ENCODE results near the gene NTSR1. TPM values are rescaled to one million over a fixed set of nuclear protein-coding genes. Genes with fewer than 3 reads are reported as not detected.
A peak's percentile ranks its signal among the peaks of the same experiment; 100 is the strongest.

NTSR1 gene
- total RNA-seq, 1 donor from 2014 or later = 0.24 TPM

DNA sequence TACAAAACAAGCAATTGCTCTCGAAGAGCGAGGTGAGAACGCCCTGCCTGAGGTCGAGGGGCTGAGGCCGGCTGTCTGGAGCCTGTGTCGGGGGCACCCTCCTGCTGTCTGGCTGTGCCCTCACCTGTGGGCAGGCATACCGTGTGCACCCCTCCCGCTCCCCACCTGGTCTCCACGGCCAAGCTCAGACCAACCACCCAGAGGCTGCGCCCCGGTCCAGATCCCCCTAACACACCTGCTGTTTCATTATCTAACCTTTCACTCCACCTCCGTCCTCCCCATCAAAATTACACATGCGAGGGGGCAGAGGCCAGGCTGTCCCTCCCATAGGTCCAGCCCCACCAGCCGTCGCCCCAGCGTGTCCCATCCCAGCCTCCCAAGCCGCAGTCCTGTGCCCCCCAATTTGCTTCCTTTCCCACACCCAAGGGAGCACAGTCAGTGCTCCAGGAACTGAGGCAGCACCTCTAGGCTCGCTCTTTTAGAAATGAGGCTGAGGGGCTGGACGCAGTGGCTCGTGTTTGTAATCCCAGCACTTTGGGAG lies 35.2 kb downstream of the NTSR1 start:
- no peak overlapping the region for H3K4me3 Mint-ChIP-seq
- no peaks in the 10 kb centered on the region for H3K9me3 Mint-ChIP-seq
- TF ChIP-seq, protein P1, sequence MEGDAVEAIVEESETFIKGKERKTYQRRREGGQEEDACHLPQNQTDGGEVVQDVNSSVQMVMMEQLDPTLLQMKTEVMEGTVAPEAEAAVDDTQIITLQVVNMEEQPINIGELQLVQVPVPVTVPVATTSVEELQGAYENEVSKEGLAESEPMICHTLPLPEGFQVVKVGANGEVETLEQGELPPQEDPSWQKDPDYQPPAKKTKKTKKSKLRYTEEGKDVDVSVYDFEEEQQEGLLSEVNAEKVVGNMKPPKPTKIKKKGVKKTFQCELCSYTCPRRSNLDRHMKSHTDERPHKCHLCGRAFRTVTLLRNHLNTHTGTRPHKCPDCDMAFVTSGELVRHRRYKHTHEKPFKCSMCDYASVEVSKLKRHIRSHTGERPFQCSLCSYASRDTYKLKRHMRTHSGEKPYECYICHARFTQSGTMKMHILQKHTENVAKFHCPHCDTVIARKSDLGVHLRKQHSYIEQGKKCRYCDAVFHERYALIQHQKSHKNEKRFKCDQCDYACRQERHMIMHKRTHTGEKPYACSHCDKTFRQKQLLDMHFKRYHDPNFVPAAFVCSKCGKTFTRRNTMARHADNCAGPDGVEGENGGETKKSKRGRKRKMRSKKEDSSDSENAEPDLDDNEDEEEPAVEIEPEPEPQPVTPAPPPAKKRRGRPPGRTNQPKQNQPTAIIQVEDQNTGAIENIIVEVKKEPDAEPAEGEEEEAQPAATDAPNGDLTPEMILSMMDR (conservative IDR thresholded peaks at IDR 0.05) = no peak
- no peak for DNase-seq (ENCODE audit: extremely low spot score, unreplicated experiment)
- no peaks in the 10 kb centered on the region for H3K36me3 Mint-ChIP-seq
- H3K27ac Mint-ChIP-seq = no peak overlapping the region
- peaks cover 19% of the 10 kb centered on the region for H3K27me3 Mint-ChIP-seq
- H3K4me1 Mint-ChIP-seq (ENCODE audit: unreplicated experiment) = peaks cover 5% of the 10 kb centered on the region

DNA sequence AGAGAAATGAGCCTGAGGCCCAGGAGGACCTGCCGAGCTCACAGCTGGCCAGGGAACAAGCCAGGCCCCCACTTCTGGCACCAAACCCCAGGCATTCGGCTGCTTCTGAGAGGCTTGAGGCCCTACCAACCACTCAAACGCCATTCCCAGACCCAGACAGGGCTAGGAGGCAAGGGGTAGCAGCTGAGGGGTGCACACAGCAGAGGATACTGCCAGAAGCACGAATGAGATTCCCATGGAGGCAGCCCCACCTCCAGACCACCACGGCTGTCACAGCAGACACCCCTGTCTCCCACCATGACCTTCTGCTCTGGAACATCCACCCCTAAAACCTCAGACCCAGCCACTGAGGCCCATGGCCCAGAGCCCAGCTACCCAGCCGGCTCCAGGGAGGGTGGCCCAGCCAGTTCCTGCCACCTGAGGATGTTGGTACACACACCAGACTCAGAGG lies 36.1 kb downstream of the NTSR1 start:
- Mint-ChIP-seq H3K4me1 (ENCODE audit: unreplicated experiment) (peaks cover 5% of the 10 kb centered on the region), H3K4me3 (no peak overlapping the region), H3K27ac (no peak overlapping the region), H3K27me3 (peaks cover 21% of the 10 kb centered on the region), H3K36me3 (no peaks in the 10 kb centered on the region), H3K9me3 (no peaks in the 10 kb centered on the region)
- TF ChIP-seq, protein P1 (conservative IDR thresholded peaks at IDR 0.05) = no peak
- no peak for DNase-seq (ENCODE audit: extremely low spot score, unreplicated experiment)

DNA sequence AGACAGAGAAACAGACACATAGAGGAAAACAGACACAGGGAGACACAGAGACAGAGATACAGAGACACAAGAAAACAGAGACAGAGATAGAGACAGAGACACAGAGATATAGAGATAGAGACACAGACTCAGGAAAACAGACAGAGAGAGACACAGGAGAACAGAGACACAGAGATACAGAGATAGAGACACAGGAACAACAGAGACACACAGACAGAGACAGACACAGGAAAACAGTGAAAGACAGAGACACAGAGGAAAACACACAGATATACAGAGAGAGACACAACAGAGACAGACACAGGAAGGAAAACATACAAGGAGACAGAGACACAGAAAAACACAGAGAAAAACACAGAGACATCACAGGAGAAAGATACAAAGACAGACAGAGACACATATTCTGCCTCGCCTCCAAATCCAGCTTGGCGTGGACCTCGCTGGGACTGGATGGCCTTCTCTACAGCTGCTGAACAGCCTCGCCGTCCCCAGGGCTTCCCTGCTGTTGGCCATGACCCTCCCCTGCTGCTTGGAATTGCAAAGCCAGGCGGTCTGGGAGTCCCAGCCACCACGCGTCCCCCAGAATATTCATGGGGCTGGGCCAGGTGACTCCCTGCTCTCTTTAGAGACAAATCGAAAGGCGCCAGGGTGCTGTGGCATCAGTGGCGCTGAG lies 36.8 kb downstream of the NTSR1 start:
- H3K4me1 Mint-ChIP-seq (ENCODE audit: unreplicated experiment) = no peaks in the 10 kb centered on the region
- no peak overlapping the region for H3K4me3 Mint-ChIP-seq
- no peaks in the 10 kb centered on the region for H3K36me3 Mint-ChIP-seq
- no peaks in the 10 kb centered on the region for H3K9me3 Mint-ChIP-seq
- peaks cover 16% of the 10 kb centered on the region for H3K27me3 Mint-ChIP-seq
- TF ChIP-seq, protein P1 (conservative IDR thresholded peaks at IDR 0.05) = no peak
- DNase-seq (ENCODE audit: extremely low spot score, unreplicated experiment) = no peak
- peak overlapping the region; percentile 15 for H3K27ac Mint-ChIP-seq

DNA sequence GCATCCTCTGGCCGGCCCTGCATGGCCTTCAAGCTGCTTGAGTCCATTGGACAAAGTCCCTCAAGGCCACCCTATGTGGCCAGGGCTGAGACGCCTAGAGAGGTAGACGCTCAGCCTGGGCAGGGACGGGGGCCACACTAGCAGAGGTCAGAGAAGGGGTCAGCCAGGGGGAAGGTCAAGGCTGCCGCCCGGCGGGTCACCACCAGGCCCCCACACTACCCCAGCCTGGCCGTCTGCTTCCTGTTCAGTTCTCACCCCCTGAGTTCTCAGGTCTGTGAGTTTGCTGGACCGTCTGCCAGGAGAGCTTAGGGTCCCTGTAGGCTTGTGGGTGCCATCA lies 37.3 kb downstream of the NTSR1 start:
- no peak for DNase-seq (ENCODE audit: extremely low spot score, unreplicated experiment)
- Mint-ChIP-seq H3K27me3 (peaks cover 16% of the 10 kb centered on the region), H3K36me3 (no peaks in the 10 kb centered on the region), H3K9me3 (no peaks in the 10 kb centered on the region), H3K4me1 (ENCODE audit: unreplicated experiment) (no peaks in the 10 kb centered on the region), H3K27ac (no peak overlapping the region), H3K4me3 (no peak overlapping the region)
- TF ChIP-seq, protein P1 (conservative IDR thresholded peaks at IDR 0.05) = no peak

DNA sequence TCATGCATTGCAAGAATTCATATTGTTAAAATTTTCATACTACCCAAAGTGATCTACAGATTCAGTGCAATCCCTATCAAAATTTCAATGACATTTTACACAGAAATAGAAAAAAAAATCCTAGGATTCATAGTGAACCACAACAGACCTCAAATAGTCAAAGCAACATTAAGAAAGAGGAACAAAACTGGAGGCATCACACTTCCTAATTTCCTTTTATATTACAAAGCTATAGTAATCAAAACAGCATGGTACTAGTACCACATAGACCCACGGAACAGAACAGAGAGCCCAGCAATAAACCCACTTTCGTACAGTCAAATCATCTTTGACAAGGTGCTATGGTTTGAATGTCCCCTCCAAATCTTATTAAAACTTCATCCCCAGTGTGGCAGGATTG lies 39.7 kb downstream of the NTSR1 start:
- Mint-ChIP-seq H3K4me3 (no peak overlapping the region), H3K4me1 (ENCODE audit: unreplicated experiment) (no peaks in the 10 kb centered on the region), H3K9me3 (no peaks in the 10 kb centered on the region), H3K36me3 (no peaks in the 10 kb centered on the region), H3K27ac (no peak overlapping the region), H3K27me3 (peaks cover 17% of the 10 kb centered on the region)
- TF ChIP-seq, protein P1 (conservative IDR thresholded peaks at IDR 0.05) = no peak
- DNase-seq (ENCODE audit: extremely low spot score, unreplicated experiment) = no peak

All from type B pancreatic cell (in vitro differentiated cells).